T-helper 1 cell treated with Interleukin-12 subunit alpha and Interleukin-12 subunit beta and Interleukin-4 antibody, amounts not matched to agents 30 ng/mL and 1 ng/mL, for 36 hours (primary cell): ENCODE data around the gene ANKRD31. TPM values are rescaled to one million over a fixed set of nuclear protein-coding genes. Genes with fewer than 3 reads are reported as not detected.
"Not testable (repeated sequence)": the region's sequence is repeated elsewhere in the genome, so short reads cannot be mapped to it uniquely, and the experiment has no call there.

Source experiments
- intact Hi-C: fragments of 100-400 bp; cut with micrococcal nuclease; formaldehyde crosslinking; loops from one replicate; pipeline ENCODE4 v1.15.1; 2024
- total RNA-seq: library from RNA; stranded (reverse); gene quantifications from 2 replicates; pipeline ENCODE4 v1.2.3, GENCODE V29; 2022

The ANKRD31 gene
- 0.12 and 0.29 TPM in 2 replicates for total RNA-seq

GRCh38 chr5:75236322-75237316, at the start of gene ANKRD31:
ANKRD31 (minus strand) TSS chr5:75236878; CDS start chr5:75236686, 192 bp downstream.
- intact Hi-C loops = loop anchor here (1.0 to 10.0 kb wide), 18 partner anchors 29 to 1672 kb away; partner anchors contain the start of genes ANKRA2, CERT1, GFM2 and HEXB

- intact Hi-C loops = no loop called here
Measured at GRCh38 chr5:75286211-75286773, 49.6 kb upstream of the ANKRD31 start.

DNA sequence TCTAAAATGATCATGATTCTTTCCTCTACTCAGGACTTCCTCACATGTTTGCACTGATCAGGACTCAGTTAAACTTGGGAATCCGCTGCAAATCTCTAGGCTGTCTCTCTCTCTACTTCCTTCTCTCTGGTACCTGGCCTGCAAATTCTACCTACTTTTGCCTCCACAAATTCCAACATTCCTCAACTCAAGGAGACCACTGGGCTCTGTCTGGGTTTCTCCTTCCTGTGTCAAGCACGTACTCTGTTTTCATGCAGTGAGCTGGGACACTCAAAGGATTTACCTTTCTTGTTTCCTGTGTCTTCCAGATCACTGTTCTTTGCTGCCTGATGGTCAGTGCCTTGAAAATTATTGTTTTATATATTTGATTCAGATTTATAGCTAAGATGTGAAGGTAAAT, 45.9 kb upstream of the ANKRD31 start:
- intact Hi-C loops = no loop called here

GRCh38 chr5:75281716-75282465, 45.2 kb upstream of the ANKRD31 start:
- intact Hi-C loops = no loop called here

- intact Hi-C loops = no loop called here
Measured at GRCh38 chr5:75279321-75279720, 42.6 kb upstream of the ANKRD31 start.

- intact Hi-C loops = no loop called here
Measured at GRCh38 chr5:75277463-75277862, 40.8 kb upstream of the ANKRD31 start.

GRCh38 chr5:75275756-75276155, 39.1 kb upstream of the ANKRD31 start:
- intact Hi-C loops = no loop called here

GRCh38 chr5:75275147-75275546, 38.5 kb upstream of the ANKRD31 start:
- intact Hi-C loops = no loop called here

- intact Hi-C loops = no loop called here
Measured at GRCh38 chr5:75274486-75274885, 37.8 kb upstream of the ANKRD31 start.

GRCh38 chr5:75270605-75271004, 33.9 kb upstream of the ANKRD31 start:
- intact Hi-C loops = not testable (repeated sequence)

GRCh38 chr5:75265731-75266130, 29.1 kb upstream of the ANKRD31 start:
- intact Hi-C loops = loop anchor here (1.0 to 10.0 kb wide), 8 partner anchors 28 to 1361 kb away; no protein-coding TSS in a partner anchor

DNA sequence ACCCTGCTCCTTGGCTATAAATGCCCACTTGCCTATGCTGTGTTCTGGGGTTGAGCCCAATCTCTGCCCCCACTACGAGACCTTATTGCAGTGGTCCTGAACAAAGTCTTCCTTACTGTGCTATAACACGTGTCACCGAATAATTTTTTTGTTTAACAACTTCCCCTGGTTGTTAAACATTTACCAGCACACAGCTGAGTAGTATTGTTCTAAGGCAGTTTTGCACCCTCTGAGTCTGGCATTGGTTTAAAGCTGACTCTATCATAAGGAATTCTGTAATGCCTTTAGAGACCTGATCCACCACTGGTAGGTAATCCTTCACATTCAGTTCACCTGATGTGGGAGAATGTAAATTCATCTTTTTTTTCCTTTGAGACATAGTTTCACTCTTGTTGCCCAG, 25.6 kb upstream of the ANKRD31 start:
- intact Hi-C loops = loop anchor here (10.0 kb wide), 1 partner anchor 1357 kb away; no protein-coding TSS in a partner anchor

DNA sequence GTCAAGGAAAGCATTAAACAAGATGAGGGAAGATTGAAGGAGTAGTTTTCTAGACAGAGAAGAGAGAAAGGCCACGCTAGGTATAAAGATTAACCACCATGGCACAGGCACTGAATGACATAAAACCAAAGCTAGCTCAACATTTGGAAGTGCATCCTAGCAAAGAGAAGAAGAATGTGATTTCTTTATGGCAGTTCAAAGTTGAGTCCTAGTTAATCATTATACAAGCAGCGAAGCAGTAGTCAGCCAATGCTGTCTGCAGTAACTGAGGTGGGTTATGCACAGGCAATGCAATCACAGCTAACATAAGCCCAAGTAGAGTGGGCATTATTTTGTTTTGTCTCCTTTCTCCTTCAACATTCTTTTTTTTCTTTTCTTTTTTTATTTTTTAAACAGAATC, 24.0 kb upstream of the ANKRD31 start:
- intact Hi-C loops = loop anchor here (10.0 kb wide), 1 partner anchor 1356 kb away; no protein-coding TSS in a partner anchor

DNA sequence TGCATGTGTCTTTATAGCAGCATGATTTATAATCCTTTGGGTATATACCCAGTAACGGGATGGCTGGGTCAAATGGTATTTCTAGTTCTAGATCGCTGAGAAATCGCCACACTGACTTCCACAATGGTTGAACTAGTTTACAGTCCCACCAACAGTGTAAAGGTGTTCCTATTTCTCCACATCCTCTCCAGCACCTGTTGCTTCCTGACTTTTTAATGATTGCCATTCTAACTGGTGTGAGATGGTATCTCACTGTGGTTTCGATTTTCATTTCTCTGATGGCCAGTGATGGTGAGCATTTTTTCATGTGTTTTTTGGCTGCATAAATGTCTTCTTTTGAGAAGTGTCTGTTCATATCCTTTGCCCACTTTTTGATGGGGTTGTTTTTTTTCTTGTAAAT, 13.8 kb upstream of the ANKRD31 start:
- intact Hi-C loops = not testable (repeated sequence)

DNA sequence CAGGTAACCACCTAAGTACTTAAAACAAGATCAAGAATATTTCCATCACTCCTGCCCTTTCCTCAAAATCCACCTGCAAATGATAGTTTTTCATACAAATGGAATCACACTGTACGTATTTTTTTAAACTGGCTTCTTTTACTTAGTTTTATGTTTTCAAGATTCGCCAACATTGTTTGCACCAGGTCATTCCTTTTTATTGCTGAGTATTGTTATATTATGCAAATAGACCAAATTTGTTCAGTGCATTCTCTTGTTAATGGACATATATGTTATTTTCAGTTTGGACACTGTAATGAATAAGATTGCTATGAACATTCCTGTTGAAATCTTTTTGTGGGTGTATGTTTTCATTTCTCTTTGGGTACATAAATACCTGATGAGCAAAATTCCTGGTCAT, 8.3 kb upstream of the ANKRD31 start:
- intact Hi-C loops = no loop called here

GRCh38 chr5:75243510-75243909, 6.8 kb upstream of the ANKRD31 start:
- intact Hi-C loops = no loop called here

DNA sequence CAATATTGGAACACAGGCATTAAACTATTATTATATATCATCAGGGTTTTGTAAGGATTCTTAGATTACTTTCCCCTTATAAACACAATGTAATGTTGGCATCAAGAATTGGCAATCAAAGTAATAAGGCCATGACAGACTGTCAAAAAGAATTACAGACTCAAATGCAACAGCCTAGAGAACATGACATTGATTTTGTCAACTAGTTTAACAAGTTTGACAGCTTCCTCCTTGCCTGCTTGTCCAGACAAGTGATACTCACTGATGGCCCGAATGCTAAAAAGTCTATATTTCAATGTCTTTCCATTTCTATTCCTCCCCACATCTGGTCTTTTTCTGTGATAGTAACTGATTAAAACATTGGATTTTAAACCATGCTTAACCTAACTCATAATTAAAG, 6.4 kb upstream of the ANKRD31 start:
- intact Hi-C loops = no loop called here

- intact Hi-C loops = no loop called here
Measured at GRCh38 chr5:75242067-75242466, 5.4 kb upstream of the ANKRD31 start.

- intact Hi-C loops = loop anchor here (5.0 to 10.0 kb wide), 4 partner anchors 328 to 1675 kb away; partner anchors contain the start of genes ANKRA2, HEXB, IQGAP2 and UTP15
Measured at GRCh38 chr5:75239681-75240080, 3.0 kb upstream of the ANKRD31 start.

GRCh38 chr5:75235711-75236110, 967 bp downstream of the ANKRD31 start:
- intact Hi-C loops = loop anchor here (1.0 to 10.0 kb wide), 13 partner anchors 182 to 1671 kb away; partner anchors contain the start of genes ANKRA2, GFM2, HEXB and IQGAP2

DNA sequence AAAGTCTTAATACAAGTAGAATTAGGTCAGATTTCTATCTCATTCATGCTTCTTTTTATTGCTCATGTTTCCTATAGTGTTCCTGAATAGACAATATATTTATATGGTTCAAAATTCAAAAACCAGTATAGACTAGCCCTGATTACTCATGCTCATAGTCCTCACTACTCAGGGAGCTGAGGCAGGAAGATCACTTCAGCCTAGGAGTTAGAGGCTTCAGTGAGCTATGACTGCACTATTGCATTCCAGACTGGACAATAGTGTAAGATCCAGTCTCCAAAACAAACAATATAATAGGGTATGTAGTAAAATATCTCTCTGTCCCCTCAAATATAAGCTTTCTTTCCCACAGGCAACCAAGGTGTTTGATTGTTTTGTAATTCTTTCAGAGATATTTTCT, 2.4 kb downstream of the ANKRD31 start:
- intact Hi-C loops = loop anchor here (10.0 kb wide), 1 partner anchor 1669 kb away; the partner anchor contains the start of genes ANKRA2 and UTP15
